K562 (cell line): Measurements from ENCODE around the gene RASIP1. TPM values are rescaled to one million over a fixed set of nuclear protein-coding genes. Genes with fewer than 3 reads are reported as not detected.
A peak's percentile ranks its signal among the peaks of the same experiment; 100 is the strongest.

ENCODE experiments used
- CC2D1A ChIP-seq: fragments of 450-650 bp; IDR thresholded peaks from 2 replicates; pipeline ENCODE4 v1.6.1; 2017; ENCODE audit warnings: mild to moderate bottlenecking
- DPF2 ChIP-seq: fragments of 450-650 bp; IDR thresholded peaks from 2 replicates; pipeline ENCODE4 v1.6.1; 2016
- E2F1 ChIP-seq: sonication (generic); formaldehyde crosslinking; IDR thresholded peaks from 2 replicates; pipeline ENCODE4 v1.8.1; 2023; ENCODE audit warnings: mild to moderate bottlenecking, missing genetic modification reagents, moderate library complexity
- GTF2E2 ChIP-seq: fragments of 200-800 bp; sonication (Bioruptor generic); IDR thresholded peaks from 2 replicates; pipeline ENCODE4 v1.6.1; 2016; ENCODE audit warnings: missing genetic modification characterization, missing compliant biosample characterization
- HMG20A ChIP-seq: fragments of 450-650 bp; formaldehyde crosslinking; conservative IDR thresholded peaks from 2 replicates; pipeline ENCODE4 v1.4.0; 2020; ENCODE audit warnings: mild to moderate bottlenecking, mixed read lengths
- IRF2 ChIP-seq: sonication (generic); formaldehyde crosslinking; IDR thresholded peaks from 2 replicates; pipeline ENCODE4 v1.8.1; 2022; ENCODE audit warnings: mild to moderate bottlenecking, missing genetic modification reagents
- NFATC3 ChIP-seq: fragments of 450-650 bp; IDR thresholded peaks from 2 replicates; pipeline ENCODE4 v1.6.1; 2017; ENCODE audit warnings: mild to moderate bottlenecking
- PRPF4 ChIP-seq: fragments of 200-400 bp; formaldehyde crosslinking; IDR thresholded peaks from one replicate; pipeline ENCODE4 v1.6.1; 2017; ENCODE audit warnings: low read length, low read depth, mild to moderate bottlenecking; ENCODE audit not compliant: insufficient read depth, poor library complexity, severe bottlenecking
- SRF ChIP-seq, 2 experiments: fragments of 250-450, 450-650 bp in 1 of 2; sonication (Bioruptor Pico) in 1 of 2; sonication (generic) in 1 of 2; formaldehyde crosslinking; IDR thresholded peaks; 2 replicates each; pipeline versions ENCODE4 v1.5.0 to v1.5.1; 2020 to 2022; ENCODE audit warnings: mild to moderate bottlenecking in 1 of 2, missing genetic modification reagents in 1 of 2
- SRSF9 ChIP-seq: fragments of 200-400 bp; formaldehyde crosslinking; IDR thresholded peaks from 2 replicates; pipeline ENCODE4 v1.6.1; 2017; ENCODE audit warnings: low read depth, low read length, borderline replicate concordance
- TFAP4 ChIP-seq: sonication (generic); formaldehyde crosslinking; IDR thresholded peaks from 2 replicates; pipeline ENCODE4 v1.8.0; 2022; ENCODE audit warnings: missing genetic modification reagents, mild to moderate bottlenecking, moderate library complexity, borderline replicate concordance
- YY1 ChIP-seq, 3 experiments: IDR thresholded peaks; 2 replicates each; pipeline ENCODE4 v1.6.1; 2011; ENCODE audit warnings: low read length in 2 of 3, mild to moderate bottlenecking in 2 of 3, moderate library complexity in 2 of 3, borderline replicate concordance in 1 of 3, control low read depth in 1 of 3, low read depth in 1 of 3; ENCODE audit not compliant: insufficient read depth in 3 of 3, insufficient replicate concordance in 2 of 3, control insufficient read depth in 1 of 3, insufficient read length in 1 of 3; ENCODE audit errors: extremely low read depth in 1 of 3
- ZNF318 ChIP-seq, 2 experiments: fragments of 450-650 bp; IDR thresholded peaks; 2 replicates each; pipeline ENCODE4 v1.6.1; 2016; ENCODE audit warnings: mild to moderate bottlenecking in 2 of 2, borderline replicate concordance in 1 of 2, low read depth in 1 of 2, moderate library complexity in 1 of 2
- ZNF561 ChIP-seq: fragments of 450-650 bp; formaldehyde crosslinking; conservative IDR thresholded peaks from 2 replicates; pipeline ENCODE4 v1.4.0; 2020; ENCODE audit warnings: mild to moderate bottlenecking, moderate library complexity
- ZNF778 ChIP-seq: fragments of 450-650 bp; formaldehyde crosslinking; IDR thresholded peaks from 2 replicates; pipeline ENCODE4 v1.4.0; 2020; ENCODE audit warnings: mild to moderate bottlenecking, moderate library complexity
- ZNF79 ChIP-seq: fragments of 250-450 bp; sonication (Bioruptor Pico); IDR thresholded peaks from 2 replicates; pipeline ENCODE4 v1.4.0; 2020; ENCODE audit warnings: low read depth, mild to moderate bottlenecking, moderate library complexity
- polyA plus RNA-seq, 8 experiments: library from polyadenylated mRNA; depleted of rRNA in 4 of 8; stranded (reverse) in 5 of 8; unstranded in 3 of 8; fragments of >200 nt; fragmentation: Nextera tagmentation in 2 of 8; fragmentation: Illumina TruSeq in 1 of 8; extraction: Ambion mirVana in 2 of 8; extraction: Trizol in 1 of 8; gene quantifications; 2 replicates each; pipeline versions ENCODE4 v1.2.1 to v1.2.3, GENCODE V29; 2011 to 2014; ENCODE audit warnings: inconsistent platforms in 1 of 8, missing spikeins in 1 of 8
- total RNA-seq, 7 experiments: library from RNA; depleted of rRNA in 6 of 7; stranded (reverse); fragments of >200 nt in 6 of 7; fragmentation: Illumina TruSeq in 2 of 7; extraction: Trizol in 2 of 7; gene quantifications; 2 replicates each; pipeline versions ENCODE4 v1.2.1 to v1.2.3, GENCODE V29; 2011 to 2021; ENCODE audit warnings: low replicate concordance in 1 of 7

RASIP1 gene
- total and polyA plus RNA-seq, 9 of the 15 experiments (the other 6 are each of a cell fraction or from before 2014, with no cell fraction given) = 0.20 to 4.7 (median 1.5) TPM

GRCh38 chr19:48741129-48741999, 954 bp upstream of the RASIP1 start (continued):
- peak in 2 of 3 experiments; percentile 15 to 33 for TF ChIP-seq YY1 (IDR thresholded peaks at IDR 0.05; ENCODE audit: borderline replicate concordance in 1 of 3, control insufficient read depth in 1 of 3, extremely low read depth in 1 of 3, insufficient read depth in 3 of 3, insufficient read length in 1 of 3, insufficient replicate concordance in 2 of 3, low read depth in 1 of 3, low read length in 2 of 3)
- TF ChIP-seq E2F1 (CRISPR knock-in tag) = no peak
- TF ChIP-seq PRPF4 = no peak
- TF ChIP-seq ZNF318 (IDR thresholded peaks at IDR 0.05; ENCODE audit: borderline replicate concordance in 1 of 2, low read depth in 1 of 2) = no peak
- TF ChIP-seq HMG20A (CRISPR knock-in tag) = no peak
- no peak for TF ChIP-seq ZNF778 (CRISPR knock-in tag)
- TF ChIP-seq DPF2 = peak; percentile 83
- no peak for TF ChIP-seq ZNF79 (CRISPR knock-in tag)
- no peak for TF ChIP-seq ZNF561 (CRISPR knock-in tag)
- TF ChIP-seq TFAP4 = peak; percentile 64; the same call in 1 of the 2 replicates
- no peak for TF ChIP-seq IRF2
- TF ChIP-seq GTF2E2 = no peak
- 0 out of 4 replicates have a peak, but pooled peaks of 1 of the 2 experiments have one; percentile 42 for TF ChIP-seq SRF (CRISPR knock-in tag; IDR thresholded peaks at IDR 0.05)
- no peak for TF ChIP-seq SRSF9
- no peak for TF ChIP-seq CC2D1A
- no peak for TF ChIP-seq NFATC3
